ES-I3 (cell line): ENCODE measurements around the gene ADGRB3.
"Not testable (repeated sequence)": the region's sequence is repeated elsewhere in the genome, so short reads cannot be mapped to it uniquely, and the experiment has no call there.

Experiments
- H3K36me3 ChIP-seq: 2 replicates; pipeline ENCODE4 v1.6.1; 2013; ENCODE audit warnings: mild to moderate bottlenecking, low read length, control low read depth, moderate library complexity; ENCODE audit not compliant: insufficient read depth
- H3K4me1 ChIP-seq: 2 replicates; pipeline ENCODE4 v1.6.1; 2013; ENCODE audit warnings: mild to moderate bottlenecking, control low read depth, low read length; ENCODE audit not compliant: insufficient read depth
- H3K9ac ChIP-seq: 2 replicates; pipeline ENCODE4 v1.6.1; 2013; ENCODE audit warnings: low read depth, mild to moderate bottlenecking, low read length, moderate library complexity
- H3K9me3 ChIP-seq: 2 replicates; pipeline ENCODE4 v1.6.1; 2013; ENCODE audit warnings: mild to moderate bottlenecking, low read length, moderate library complexity; ENCODE audit not compliant: control insufficient read depth, insufficient read depth

ADGRB3 gene

DNA sequence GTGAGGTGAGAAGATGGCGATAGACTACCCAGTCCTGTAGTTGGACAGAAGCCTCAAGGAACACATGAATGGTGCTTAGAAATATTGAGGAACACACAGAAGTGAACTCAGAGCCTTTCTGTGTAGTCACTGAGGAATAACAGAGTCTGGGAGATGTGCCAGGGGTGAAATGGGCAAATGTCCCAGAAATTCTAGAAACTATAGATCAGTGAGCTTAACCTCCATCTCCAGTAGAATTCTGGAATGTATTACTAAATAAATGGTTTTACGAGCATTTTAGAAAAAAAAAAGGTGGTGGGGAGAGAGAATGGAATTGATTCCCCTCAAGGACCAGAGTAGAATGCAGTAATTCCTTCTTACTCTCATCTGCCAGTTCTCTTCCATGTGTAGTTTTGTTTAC, 781.7 kb downstream of the ADGRB3 start:
- Histone ChIP-seq H3K9ac (no peak overlapping the region), H3K4me1 (no peaks in the 10 kb centered on the region), H3K9me3 (no peaks in the 10 kb centered on the region), H3K36me3 (no peaks in the 10 kb centered on the region)

DNA sequence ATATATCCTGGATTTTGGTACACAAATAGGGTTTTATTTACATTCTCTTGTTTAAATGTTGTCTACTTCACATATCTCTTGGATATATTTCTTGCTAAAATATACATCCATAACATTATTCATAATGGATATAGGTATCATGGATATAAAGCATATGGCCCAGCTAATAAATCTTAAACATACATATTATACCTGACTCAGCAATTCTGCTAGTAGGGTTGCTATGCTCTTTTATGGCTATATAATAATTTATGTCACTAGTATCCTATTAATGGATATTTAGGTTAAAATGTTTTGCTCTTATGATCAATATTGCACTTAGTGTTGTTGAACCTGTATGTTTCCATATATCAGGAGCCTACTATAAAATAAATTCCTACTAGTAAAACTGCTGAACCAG, 786.2 kb downstream of the ADGRB3 start:
- H3K9me3 ChIP-seq = no peaks in the 10 kb centered on the region
- no peak overlapping the region for H3K9ac ChIP-seq
- H3K36me3 ChIP-seq = no peaks in the 10 kb centered on the region
- no peaks in the 10 kb centered on the region for H3K4me1 ChIP-seq

DNA sequence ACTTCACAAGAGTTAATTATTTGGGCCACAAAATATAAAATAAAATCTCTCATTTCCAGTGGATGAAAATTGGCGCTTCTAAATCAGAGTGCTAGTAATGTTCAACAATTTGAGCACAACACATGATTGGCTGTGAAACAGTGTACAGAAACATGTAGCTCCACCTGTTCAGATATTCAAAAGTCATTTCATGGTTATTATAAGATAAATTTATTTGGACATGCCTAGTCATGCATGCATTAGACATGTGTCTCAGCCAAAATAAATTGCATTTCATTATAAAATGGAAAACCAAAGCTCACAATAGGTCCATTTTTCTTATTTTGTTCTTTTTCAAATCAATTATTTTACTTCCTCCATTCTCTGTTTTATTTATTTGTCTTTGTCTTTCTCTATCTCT, 786.9 kb downstream of the ADGRB3 start:
- H3K9me3 ChIP-seq = no peaks in the 10 kb centered on the region
- no peaks in the 10 kb centered on the region for H3K4me1 ChIP-seq
- no peaks in the 10 kb centered on the region for H3K36me3 ChIP-seq
- H3K9ac ChIP-seq = no peak overlapping the region

DNA sequence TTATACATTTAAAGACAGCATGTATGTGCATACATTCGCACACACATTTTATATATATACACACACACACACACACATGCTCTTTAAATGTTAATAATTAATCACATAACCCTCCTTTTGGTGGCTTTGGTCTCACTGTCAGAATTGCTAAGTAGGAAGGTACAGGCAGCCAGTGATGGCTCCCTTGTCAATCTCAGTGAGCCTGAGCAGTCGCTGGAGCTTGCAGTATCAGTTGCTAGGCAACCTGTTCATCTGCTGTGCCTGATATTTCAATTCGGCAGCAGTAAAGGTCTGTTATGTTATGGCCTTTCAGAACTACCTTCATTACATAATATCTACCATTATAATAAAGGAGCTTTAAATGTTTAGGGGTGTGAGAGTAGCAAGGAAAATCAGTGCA, 787.4 kb downstream of the ADGRB3 start:
- Histone ChIP-seq H3K9ac (no peak overlapping the region), H3K4me1 (no peaks in the 10 kb centered on the region), H3K36me3 (no peaks in the 10 kb centered on the region), H3K9me3 (no peaks in the 10 kb centered on the region)

DNA sequence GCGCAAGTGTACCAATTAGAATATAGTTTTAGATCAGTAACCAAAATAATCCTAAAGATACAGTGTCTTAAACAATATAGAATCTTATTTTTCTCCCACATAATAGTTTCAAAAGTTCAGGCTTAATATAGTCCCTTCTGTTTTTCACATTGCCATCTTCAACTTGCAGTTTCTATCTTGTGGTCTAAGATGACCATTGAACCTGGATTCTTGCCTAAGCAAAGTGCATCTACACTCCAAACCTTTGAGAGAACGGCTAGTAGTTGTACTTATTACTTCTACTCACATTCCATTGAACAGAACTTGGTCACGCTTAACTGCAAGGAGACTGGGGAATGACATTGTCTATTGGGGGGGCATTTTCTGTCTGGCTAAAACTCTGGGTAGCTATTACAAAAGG, 788.7 kb downstream of the ADGRB3 start:
- Histone ChIP-seq H3K36me3 (no peaks in the 10 kb centered on the region), H3K4me1 (no peaks in the 10 kb centered on the region), H3K9ac (no peak overlapping the region), H3K9me3 (no peaks in the 10 kb centered on the region)

DNA sequence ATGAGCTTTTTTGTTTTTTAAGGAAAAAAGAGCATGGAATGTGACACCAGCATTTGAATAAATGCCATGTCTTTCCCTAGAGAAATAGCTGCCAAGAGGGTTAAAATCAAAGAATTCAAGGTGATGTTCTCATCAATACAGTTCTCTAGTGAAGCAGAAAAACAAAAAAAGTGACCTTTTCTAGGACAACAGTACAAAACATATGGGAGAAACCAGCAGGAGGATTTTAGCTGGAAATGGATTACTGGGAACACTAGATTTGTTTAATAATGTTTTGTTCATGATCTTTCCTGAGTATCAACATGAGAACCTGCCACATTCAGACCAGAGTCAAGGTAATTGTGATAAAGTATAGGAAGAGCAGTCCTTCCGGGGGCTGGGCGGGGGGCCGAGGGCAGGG, 789.5 kb downstream of the ADGRB3 start:
- Histone ChIP-seq H3K9ac (no peak overlapping the region), H3K9me3 (no peaks in the 10 kb centered on the region), H3K4me1 (no peaks in the 10 kb centered on the region), H3K36me3 (no peaks in the 10 kb centered on the region)

DNA sequence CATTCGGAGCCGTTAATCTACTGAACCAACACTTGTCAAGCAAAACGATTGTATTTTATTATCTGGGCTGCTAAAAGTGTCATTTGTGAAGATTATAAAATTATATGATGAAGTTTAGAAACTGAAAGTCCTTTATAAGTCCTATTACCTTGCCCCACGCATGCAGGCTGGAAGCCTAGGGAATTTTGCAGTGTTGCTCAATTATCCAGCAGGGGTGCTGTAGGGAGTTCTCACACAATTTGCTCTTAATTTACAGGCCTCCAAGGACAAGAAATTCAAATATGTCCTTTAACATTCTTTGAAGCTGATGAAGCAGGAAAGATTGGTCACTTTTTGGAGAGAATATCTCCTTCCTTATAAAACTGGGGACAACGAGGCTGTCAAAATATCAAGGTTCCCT, 792.8 kb downstream of the ADGRB3 start:
- Histone ChIP-seq H3K36me3 (no peaks in the 10 kb centered on the region), H3K9me3 (no peaks in the 10 kb centered on the region), H3K9ac (no peak overlapping the region), H3K4me1 (no peaks in the 10 kb centered on the region)

DNA sequence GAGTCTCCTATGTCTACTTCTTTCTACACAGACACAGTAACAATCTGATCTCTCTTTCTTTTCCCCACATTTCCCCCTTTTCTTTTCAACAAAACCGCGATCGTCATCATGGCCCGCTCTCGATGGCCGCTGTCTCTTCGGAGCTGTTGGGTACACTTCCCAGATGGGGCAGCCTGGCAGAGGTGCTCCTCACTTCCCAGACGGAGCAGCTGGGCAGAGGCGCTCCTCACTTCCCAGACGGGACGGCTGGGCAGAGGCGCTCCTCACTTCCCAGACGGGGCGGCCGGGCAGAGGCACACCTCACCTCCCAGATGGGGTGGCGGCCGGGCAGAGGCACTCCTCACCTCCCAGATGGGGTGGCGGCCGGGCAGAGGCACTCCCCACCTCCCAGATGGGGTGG, 797.1 kb downstream of the ADGRB3 start:
- not testable (repeated sequence) for H3K4me1 ChIP-seq, H3K36me3 ChIP-seq, H3K9ac ChIP-seq, H3K9me3 ChIP-seq

DNA sequence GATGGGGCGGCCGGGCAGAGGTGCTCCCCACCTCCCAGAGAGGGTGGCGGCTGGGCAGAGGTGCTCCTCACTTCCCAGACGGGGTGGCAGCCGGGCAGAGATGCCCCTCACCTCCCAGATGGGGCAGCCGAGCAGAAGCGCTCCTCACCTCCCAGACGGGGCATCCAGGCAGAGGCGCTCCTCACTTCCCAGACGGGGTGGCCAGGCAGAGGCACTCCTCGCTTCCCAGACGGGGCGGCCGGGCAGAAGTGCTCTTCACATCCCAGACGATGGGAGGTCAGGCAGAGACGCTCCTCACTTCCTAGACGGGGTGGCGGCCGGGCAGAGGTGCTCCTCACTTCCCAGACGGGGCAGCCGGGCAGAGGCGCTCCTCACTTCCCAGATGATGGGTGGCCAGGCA, 798.0 kb downstream of the ADGRB3 start:
- not testable (repeated sequence) for H3K4me1 ChIP-seq, H3K36me3 ChIP-seq, H3K9ac ChIP-seq, H3K9me3 ChIP-seq

DNA sequence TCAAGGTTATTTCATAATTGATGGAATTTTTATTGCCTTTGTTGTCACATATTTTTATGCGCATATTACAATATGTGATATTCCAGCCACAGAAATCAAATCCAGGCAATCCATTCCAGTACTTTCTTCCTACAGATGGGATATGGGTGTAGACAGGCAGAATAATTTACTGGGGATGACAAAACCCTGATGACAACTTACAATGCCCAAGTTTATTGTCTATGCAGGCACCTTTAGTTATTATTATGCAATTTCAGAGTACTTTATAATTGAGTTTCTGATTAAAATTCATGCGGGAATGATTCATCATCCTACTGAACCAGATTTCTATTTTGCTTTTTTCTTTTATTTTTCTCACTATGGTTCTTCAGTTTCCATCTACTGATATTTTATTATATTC, 803.0 kb downstream of the ADGRB3 start:
- H3K9ac ChIP-seq = no peak overlapping the region
- H3K36me3 ChIP-seq = no peaks in the 10 kb centered on the region
- no peaks in the 10 kb centered on the region for H3K9me3 ChIP-seq
- H3K4me1 ChIP-seq = no peaks in the 10 kb centered on the region
